DOHH2 (cell line): ENCODE data around the gene OPRD1.

Experiments used
- CTCF ChIP-seq: fragments of 200-600 bp; sonication (generic); IDR thresholded peaks from one replicate; pipeline ENCODE4 v1.5.1; 2014; ENCODE audit warnings: antibody characterized with exemption, mild to moderate bottlenecking, low read depth, low read length; ENCODE audit not compliant: poor library complexity, severe bottlenecking
- EZH2phosphoT487 ChIP-seq: fragments of 200-600 bp; sonication (generic); IDR thresholded peaks from 2 replicates; pipeline ENCODE4 v1.6.1; 2017; ENCODE audit warnings: borderline replicate concordance, mild to moderate bottlenecking, antibody characterized with exemption, low read length, moderate library complexity, mixed read lengths

- TF ChIP-seq CTCF (no peak), EZH2phosphoT487 (no peak)
Measured at GRCh38 chr1:28807986-28808385, 4.0 kb upstream of the OPRD1 start.
